ENCODE data around the gene BEST1.

DNA sequence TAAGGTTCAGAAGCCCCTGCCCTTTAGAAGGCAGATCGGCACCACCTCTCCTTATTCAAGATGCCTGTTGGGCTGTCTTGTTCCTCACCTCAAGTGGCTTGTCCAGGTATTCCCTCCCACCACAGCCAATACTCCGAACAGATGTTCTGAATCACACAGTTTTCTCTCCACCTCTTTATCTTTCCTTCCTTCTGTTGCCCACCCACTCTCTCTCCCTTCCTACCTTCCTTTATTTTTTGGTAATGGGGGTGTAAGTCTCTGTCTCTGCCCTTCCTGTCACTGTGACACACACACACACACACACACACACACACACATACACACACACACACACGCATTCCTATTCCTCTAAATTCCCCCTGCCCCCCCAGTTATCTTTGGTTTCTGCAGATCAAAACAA lies 8.4 kb downstream of the BEST1 start:
- TF ChIP-seq CTCF (IDR thresholded peaks at IDR 0.05) (no peak), POLR2A (IDR thresholded peaks at IDR 0.05) (no peak)
